Activated CD8-positive, alpha-beta memory T cell treated with anti-CD3 and anti-CD28 coated beads, Interleukin-2, amount 50 U/mL, for 1 hour (primary cell): ENCODE data around the gene TARS2.

Source experiments
- DNase-seq: peaks from one replicate; pipeline ENCODE4 v3.0.0-alpha.2; 2020; ENCODE audit errors: extremely low read depth

Gene TARS2

DNA sequence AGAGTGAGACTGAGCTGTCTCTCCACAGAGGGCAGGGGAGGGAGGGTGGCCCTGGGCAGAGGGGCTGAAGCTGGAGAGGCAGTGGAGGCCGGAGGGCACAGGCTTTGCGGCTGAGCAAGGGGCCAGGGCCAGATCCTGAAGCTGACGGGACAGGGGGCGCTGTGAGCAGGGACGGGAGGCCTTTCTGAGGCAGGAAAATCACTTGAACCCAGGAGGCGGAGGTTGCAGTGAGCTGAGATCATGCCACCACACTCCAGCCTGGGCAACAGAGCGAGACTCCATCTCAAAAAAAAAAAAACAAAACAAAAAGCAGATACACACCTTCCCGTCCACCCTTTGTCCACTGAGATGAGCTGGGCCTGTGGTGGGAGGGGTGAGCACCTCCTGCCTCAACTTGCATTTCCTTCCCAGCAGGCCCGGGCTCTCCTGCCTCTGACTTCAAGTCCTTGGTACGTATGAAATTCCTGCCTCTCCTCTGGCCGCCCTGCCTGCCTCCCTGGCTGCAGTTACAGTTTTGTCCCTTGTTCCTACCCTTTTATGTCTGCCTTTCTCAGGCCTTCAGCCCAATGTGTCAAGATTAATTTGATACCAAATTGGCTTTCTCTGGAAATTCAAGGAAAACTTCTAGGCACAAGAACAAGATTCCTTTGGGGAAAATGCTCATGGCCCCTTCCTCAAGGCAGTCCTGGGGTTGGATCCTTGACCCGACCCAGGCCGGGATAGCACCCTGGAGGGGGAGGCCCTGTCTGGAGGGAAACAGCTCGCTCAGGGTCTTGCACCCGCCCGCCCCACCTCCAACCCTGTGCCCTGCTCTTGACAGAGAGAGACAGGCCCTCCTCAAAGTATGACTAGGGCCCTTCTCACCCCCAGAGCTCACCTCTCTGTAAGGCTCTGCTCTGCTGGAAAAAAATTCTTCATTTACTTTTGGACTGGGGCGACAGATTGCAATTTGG is 50.8 kb downstream of the TARS2 start:
- no peak for DNase-seq

DNA sequence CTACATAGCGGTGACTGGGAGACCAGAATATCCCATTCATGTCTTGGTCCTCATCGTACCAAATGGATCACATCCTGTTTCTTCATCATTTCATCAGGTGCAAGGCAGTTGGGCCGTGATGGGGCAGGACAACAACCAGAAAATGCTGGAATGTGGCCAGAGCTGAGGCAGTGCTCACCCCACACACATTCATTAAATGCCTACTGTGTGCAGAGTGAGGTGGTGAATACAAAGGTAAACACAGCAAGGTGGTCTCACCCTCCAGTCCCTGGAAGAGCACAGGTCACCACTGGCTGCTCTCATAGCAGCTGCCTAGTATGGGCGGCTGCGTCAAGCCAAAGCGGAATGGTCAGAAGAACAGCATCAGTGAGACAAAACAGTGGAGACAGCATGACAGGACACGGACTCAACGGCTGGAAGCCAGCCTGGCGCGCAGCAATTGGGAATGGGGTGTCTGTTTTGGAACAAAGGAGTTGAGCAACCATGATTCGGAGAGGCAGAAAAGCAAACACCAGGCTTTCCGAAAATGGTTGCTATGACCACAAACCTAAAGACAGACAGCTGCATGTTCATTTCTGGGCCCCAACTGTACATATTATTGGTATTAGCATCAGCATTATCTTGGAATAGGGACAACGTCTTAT is 56.4 kb downstream of the TARS2 start:
- DNase-seq = no peak

DNA sequence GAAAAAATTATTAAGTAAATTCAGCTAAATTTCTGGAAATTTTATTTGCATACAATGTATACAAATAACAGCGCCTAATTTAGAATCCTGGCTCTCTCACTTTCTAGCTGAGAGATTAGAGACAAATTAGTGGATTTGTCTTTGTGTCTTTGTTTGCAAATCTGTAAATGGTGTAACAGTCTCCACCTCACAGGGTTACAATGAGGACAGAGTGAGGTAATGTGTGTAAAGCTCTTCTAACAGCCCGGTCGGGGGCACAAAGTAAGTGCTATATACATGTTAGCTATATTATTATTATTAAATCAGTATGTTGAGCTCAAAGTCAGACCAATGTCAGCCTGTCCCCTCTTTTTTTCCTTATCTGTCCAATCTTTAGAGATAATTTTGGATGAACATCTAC is 57.0 kb downstream of the TARS2 start:
- no peak for DNase-seq

DNA sequence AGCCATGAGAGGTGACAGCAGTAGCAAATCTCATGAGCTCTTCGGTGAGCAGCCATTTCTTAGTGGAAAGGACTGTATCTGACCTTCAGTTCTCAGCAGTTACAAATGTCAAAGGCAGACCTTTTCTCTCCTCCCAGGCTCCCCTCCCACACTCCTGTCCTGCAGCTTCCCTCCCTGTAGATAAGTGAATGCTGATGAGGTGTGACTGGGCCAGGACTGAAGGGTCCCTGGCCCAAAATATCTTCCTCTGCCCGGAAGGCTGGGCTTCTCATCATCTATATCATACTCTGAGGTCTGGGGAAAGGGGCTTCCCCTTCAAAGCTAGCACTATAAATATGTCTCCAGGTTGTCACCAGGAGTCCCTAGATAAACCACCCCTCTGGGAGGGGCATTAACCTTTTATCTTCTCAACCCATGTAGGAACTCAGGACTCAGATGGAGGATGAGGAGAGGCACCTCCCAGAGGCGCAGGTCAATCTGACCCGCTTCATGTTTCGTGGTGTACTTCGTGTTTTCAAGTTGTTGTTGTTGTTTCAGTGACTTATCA is 58.3 kb downstream of the TARS2 start:
- no peak for DNase-seq

DNA sequence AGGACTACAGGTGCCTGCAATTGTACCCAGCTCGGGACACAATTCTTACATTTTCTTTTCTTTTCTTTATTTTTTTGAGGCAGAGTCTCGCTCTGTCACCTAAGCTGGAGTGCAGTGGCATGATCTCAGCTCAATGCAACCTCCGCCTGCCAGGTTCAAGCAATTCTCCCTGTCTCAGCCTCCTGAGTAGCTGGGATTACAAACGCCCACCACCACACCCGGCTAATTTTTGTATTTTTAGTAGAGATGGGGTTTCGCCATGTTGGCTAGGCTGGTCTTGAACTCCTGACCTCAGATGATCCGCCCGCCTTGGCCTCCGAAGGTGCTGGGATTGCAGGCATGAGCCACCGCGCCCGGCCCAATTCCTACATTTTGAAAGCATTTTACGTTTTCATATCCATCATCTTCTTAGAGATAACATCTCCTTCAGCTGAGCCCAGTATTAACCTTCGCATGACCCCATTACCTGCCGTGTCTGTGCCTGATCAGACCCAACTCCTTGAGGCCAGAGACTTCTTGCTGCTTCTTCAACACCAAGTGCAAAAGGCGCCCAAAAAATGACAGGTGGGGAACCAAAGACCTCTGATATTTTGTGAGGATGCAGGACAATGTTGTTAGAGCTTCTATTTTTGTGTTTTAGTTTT is 59.2 kb downstream of the TARS2 start:
- no peak for DNase-seq

DNA sequence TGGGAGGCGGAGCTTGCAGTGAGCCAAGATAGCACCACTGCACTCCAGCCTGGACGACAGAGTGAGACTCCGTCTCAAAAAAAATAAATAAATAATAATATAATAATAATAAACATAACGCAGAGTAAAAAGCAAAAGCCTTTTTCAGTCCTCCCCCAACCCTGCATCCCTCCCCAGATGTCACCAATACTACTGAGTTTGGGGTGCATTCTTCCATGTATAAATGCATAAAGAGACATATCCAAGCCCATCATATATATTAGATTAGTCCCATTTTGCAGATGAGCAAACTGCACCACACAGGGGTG is 61.1 kb downstream of the TARS2 start:
- no peak for DNase-seq

DNA sequence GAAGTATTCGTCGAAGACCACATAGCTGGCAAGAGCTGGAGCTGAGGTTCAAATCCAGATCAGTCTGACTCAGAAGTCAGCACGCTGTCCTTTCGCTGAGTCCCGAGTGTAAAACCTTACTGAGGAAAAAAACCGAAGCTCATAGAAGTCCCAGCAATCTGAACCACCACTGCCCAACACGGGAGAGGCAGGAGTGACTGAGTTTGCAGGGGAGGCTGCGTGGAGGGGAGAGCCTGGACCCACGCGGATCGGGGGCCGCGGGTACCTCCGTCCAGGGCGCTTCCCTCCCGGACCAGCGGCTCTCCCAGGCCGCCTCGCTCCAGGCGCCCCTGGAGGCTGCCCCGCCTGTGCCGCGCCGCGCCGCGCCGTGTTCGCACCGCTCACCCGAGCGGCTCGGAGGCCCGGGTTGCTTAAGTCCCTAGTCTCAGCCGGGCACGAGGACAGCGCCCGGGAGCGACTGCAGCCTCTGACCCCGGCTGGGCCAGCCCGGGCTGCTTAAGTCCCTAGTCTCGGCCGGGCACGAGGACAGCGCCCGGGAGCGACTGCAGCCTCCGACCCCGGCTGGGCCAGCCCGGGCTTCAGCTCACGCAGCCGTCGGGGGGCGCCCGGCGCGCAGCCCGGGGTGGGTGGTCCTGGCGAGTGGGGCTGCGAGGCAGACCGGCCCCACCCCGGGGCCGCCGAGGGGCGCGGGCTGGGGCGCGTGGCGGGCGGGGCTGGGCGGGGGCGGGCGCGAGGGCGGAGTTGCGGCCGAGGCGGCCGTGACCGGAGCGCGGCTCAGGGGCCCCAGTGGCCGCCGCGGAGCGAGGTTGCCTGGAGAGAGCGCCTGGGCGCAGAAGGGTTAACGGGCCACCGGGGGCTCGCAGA is 61.6 kb downstream of the TARS2 start, which contains the start of gene ADAMTSL4:
Gene ADAMTSL4 (plus strand): TSS at position 777 of the 864 bp plus-strand sequence. CDS start 2,881 bp downstream, outside the sequence.
- DNase-seq = no peak

DNA sequence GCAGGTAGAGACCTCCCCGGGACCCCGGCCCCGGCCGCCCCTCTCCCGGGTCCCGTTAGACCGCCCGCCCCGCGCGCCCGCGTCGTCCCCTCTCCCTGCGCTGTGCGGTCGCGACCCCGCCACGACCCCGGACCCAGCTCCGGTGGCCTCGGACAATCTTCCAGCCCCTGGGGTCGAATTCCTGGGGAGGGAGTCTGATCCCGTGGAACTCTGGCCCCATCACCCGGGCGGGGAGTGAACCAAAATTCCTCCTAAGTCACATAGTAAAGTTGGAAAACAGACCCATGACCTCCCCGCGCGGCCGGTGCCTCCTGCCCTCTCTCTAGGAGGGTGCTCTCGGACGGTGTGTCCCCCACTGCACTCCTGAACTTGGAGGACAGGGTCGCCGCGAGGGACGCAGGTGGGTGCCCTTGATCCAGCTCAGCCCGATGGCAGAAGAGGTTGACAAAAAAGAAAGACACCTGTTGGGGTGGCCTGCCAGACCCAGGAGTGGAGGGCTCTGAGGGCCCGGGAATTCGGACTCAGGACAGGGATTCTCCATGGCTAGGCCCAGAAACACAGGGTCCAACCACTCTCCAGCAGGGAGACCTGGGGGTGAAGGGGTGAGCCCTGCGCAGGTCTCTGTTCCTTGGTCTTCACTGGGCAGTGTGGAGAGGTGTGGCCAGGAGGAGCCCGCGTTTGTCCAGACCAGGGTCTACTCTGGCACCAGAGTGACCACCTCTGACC is 62.4 kb downstream of the TARS2 start:
- DNase-seq = no peak

DNA sequence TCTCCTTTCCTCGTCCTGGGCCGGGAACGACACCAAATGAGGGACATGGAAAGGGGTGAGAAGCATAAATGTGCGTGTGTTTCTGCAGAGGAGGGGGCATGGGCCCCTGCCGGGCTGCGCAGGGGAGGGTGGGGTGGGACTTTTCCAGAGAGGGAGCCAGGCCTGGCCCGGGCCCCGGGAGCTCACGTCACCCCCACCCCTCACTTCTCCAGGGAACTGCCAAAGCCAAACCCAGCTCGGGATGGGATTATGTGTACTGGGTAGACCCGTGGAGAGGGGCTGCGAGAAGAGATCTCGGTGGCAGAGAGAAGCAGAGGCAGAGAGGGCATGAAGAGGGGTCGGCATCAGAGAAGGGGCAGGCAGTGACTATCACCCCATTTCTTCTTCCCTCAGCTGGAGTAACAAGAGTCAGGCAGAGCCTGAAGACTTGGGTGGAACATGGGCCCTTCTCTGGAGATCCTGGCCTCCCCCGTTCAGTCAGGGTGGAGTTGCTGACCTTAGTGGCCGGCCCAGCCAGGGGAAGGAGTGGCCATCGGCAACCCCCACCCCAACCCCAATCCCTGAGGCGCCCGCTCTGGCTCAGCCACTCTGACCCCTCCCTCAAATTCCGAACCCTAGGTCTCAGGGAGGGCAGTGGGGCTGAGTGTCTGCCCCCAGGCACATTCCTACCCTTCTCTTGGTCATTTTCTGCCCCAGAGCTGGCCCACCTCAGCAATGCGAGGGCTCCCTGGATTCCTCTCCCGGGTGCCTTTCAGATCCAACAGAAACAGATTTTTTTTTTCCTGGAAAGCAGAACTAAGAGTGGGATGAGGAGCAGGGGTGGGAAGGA is 63.2 kb downstream of the TARS2 start:
- DNase-seq = no peak

DNA sequence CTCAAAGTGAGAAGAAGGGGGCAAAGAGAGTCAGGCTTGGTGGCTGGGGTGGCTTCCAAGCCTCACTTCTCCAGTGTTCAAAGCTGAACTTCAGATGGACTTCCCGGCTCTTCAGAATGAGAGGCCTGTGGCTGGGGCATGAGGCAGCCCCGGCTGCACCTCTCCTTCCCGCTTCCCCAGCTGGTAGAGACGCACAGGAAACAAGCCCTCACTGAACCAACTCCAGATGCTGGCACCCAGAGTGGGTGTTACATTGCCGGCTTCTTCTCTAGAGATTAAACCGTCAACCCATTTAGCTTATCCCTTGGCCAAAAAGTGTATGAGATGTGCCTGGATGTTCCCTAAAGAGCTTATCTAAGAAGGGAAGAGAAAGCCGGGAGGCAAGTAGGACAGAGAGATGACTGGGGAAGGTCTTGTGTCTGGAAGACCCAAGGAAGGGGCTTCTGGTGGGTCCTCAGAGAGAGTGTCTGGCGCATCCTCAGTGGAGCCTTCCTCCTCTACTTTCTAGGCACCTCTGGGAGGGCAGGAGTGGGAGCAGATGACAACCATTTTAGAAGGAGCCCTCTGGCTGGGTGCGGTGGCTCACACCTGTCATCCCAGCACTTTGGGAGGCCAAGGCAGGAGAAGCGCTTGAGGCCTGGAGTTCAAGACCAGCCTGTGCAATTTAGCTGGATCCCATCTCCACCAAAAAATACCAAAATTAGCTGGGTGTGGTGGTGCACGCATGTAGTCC is 64.0 kb downstream of the TARS2 start:
- DNase-seq = no peak

DNA sequence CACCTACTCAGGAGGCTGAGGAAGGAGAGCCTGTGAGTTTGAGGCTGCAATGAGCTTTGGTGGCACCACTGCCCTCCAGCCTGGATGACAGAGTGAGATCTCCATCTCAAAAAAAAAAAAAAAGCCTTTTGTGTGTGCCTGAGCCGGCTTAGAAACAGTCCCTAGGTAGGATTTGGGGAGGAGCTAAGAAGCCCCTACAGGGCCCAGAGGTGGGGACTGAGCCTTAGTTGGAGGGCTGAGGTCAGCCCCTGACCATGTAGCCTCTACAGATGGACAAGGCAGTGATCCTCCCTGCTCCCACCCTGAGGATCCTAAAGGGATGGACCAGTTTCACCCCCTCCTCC is 64.5 kb downstream of the TARS2 start:
- DNase-seq = no peak

DNA sequence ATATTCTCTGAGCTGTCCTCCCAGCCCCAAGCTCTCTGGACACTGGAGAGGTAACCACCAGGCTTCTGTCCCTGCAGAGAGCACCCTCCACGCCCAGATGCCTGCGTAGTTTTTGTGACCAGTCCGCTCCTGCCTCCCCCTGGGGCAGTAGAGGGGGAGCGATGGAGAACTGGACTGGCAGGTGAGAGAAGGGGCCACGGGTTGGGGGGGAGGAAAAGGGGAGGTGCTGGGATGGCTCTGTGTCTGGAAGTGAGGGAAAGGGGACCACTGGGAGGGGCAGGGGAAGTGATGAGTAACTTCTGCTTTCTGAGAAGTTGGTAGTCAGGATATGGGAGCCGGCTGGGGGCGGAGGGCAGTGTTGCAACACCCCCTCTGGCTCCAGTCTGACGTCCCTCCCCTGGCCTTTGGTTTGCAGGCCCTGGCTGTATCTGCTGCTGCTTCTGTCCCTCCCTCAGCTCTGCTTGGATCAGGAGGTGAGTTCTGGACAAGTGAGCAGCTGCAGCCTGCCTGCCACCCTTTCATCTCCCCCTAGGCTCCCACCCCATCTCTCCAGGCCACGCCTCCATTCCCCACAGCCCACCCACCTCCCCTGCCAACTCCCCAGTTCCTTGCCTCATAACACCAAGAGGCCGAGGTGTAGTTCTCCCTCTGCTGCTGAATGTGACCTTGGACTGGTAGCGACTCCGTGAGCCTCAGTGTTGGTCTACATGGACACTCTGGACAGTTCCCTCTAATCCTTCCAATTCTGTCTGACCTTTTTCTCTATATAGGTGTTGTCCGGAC is 65.1 kb downstream of the TARS2 start:
- DNase-seq = no peak

DNA sequence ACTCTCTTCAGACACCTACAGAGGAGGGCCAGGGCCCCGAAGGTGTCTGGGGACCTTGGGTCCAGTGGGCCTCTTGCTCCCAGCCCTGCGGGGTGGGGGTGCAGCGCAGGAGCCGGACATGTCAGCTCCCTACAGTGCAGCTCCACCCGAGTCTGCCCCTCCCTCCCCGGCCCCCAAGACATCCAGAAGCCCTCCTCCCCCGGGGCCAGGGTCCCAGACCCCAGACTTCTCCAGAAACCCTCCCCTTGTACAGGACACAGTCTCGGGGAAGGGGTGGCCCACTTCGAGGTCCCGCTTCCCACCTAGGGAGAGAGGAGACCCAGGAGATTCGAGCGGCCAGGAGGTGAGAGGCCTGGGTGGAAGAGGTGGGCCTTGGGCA is 65.7 kb downstream of the TARS2 start:
- no peak for DNase-seq

DNA sequence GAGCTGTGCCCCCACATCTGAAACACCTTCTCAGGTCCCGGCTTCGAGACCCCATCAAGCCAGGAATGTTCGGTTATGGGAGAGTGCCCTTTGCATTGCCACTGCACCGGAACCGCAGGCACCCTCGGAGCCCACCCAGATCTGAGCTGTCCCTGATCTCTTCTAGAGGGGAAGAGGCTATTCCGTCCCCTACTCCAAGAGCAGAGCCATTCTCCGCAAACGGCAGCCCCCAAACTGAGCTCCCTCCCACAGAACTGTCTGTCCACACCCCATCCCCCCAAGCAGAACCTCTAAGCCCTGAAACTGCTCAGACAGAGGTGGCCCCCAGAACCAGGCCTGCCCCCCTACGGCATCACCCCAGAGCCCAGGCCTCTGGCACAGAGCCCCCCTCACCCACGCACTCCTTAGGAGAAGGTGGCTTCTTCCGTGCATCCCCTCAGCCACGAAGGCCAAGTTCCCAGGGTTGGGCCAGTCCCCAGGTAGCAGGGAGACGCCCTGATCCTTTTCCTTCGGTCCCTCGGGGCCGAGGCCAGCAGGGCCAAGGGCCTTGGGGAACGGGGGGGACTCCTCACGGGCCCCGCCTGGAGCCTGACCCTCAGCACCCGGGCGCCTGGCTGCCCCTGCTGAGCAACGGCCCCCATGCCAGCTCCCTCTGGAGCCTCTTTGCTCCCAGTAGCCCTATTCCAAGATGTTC is 66.3 kb downstream of the TARS2 start:
- no peak for DNase-seq

DNA sequence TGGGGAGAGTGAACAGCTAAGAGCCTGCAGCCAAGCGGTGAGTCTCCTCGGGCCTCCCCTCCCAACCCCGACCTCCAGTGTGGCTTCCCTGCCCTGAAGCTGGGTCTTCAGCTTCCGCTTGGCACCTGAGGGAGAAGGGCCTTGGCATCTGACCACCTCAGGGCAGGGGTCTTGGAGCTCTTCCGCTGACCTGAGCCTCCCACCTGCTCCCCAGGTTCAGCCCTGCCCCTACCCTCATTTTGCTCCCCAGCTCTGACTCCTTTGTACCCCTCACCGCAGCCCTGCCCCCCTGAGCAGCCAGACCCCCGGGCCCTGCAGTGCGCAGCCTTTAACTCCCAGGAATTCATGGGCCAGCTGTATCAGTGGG is 66.8 kb downstream of the TARS2 start:
- DNase-seq = no peak

DNA sequence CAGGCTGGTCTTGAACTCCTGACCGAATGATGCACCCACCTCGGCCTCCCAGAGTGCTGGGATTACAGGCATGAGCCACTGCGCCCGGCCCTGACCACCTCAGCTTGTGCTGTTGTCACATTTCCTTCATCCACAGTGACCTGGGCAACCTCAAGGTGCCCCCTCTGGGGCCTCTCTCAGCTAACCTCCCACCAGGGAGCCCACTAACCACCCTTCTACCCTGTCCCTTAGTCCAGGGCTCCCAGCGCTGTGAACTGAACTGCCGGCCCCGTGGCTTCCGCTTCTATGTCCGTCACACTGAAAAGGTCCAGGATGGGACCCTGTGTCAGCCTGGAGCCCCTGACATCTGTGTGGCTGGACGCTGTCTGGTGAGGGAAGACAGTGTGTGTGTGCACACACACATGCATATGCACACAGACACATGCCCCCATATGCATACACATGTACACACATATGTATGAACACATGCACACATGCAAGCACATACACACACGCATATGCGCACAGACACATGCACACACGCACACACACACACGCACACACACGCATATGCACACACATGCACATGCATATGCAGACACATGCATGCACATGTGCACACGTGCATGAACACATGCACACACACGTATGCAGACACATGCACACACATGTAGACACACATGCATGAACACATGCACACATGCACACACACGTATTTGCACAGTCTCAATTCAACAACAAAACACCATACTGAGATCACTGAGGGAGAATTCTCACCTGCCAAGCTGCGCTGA is 68.2 kb downstream of the TARS2 start:
- DNase-seq = no peak
